GM19455 (cell line): Measurements from ENCODE around the gene FIG4.
"Not testable (repeated sequence)": the region's sequence is repeated elsewhere in the genome, so short reads cannot be mapped to it uniquely, and the experiment has no call there.

ENCODE experiments used
- ATAC-seq: cut with Tn5 transposase; IDR thresholded peaks from one replicate; pipeline ENCODE4 v1.9.1; 2021; ENCODE audit not compliant: unreplicated experiment

Gene FIG4

GRCh38 chr6:109841869-109842268 is 150.8 kb downstream of the FIG4 start:
- ATAC-seq: no peak

- ATAC-seq: no peak
Measured at GRCh38 chr6:109852713-109853112, 161.6 kb downstream of the FIG4 start.

- no peak for ATAC-seq
Measured at GRCh38 chr6:109853426-109853825, 162.3 kb downstream of the FIG4 start.

- ATAC-seq: no peak
Measured at GRCh38 chr6:109853951-109854350, 162.9 kb downstream of the FIG4 start.

GRCh38 chr6:109854541-109855308 is 163.6 kb downstream of the FIG4 start:
- ATAC-seq: no peak

GRCh38 chr6:109855476-109856040 is 164.5 kb downstream of the FIG4 start:
- ATAC-seq: not testable (repeated sequence)

GRCh38 chr6:109861946-109862345 is 170.8 kb downstream of the FIG4 start:
- ATAC-seq: no peak

- ATAC-seq: no peak
Measured at GRCh38 chr6:109864050-109864449, 173.0 kb downstream of the FIG4 start.

- no peak for ATAC-seq
Measured at GRCh38 chr6:109865968-109866367, 174.9 kb downstream of the FIG4 start.

GRCh38 chr6:109867009-109867969 is 176.2 kb downstream of the FIG4 start:
- no peak for ATAC-seq

- ATAC-seq: no peak
Measured at GRCh38 chr6:109867970-109868358, 176.9 kb downstream of the FIG4 start.

- ATAC-seq: not testable (repeated sequence)
Measured at GRCh38 chr6:109869398-109870088, 178.4 kb downstream of the FIG4 start.

GRCh38 chr6:109870089-109870410 is 179.0 kb downstream of the FIG4 start:
- no peak for ATAC-seq

GRCh38 chr6:109872549-109872948 is 181.5 kb downstream of the FIG4 start:
- no peak for ATAC-seq

- no peak for ATAC-seq
Measured at GRCh38 chr6:109872968-109873545, 182.0 kb downstream of the FIG4 start.

GRCh38 chr6:109874086-109874485 is 183.0 kb downstream of the FIG4 start:
- ATAC-seq: no peak

GRCh38 chr6:109874621-109875020 is 183.5 kb downstream of the FIG4 start:
- no peak for ATAC-seq
